GM12872 (cell line): ENCODE results near the gene AIP.

Experiments used
- CTCF ChIP-seq: IDR thresholded peaks from 3 replicates; pipeline ENCODE4 v1.5.1; 2011; ENCODE audit warnings: low read depth, mild to moderate bottlenecking, low read length, moderate library complexity; ENCODE audit not compliant: insufficient read depth

The AIP gene

GRCh38 chr11:67525275-67525976 is 42.6 kb downstream of the AIP start:
- no peak for TF ChIP-seq CTCF

GRCh38 chr11:67528376-67528775 is 45.5 kb downstream of the AIP start:
- no peak for TF ChIP-seq CTCF

GRCh38 chr11:67530282-67530592 is 47.4 kb downstream of the AIP start:
- TF ChIP-seq CTCF: no peak

- TF ChIP-seq CTCF: no peak
These were observed 50.1 kb downstream of the AIP start for GRCh38 chr11:67532889-67533288.

GRCh38 chr11:67534070-67534679 is 51.3 kb downstream of the AIP start:
- no peak for TF ChIP-seq CTCF

- no peak for TF ChIP-seq CTCF
These were observed 52.7 kb downstream of the AIP start for GRCh38 chr11:67535561-67535960.

GRCh38 chr11:67538306-67538705 is 55.5 kb downstream of the AIP start:
- TF ChIP-seq CTCF: no peak
